Psoas muscle (tissue), 8 donors: ENCODE measurements around the gene CEP85. TPM values are rescaled to one million over a fixed set of nuclear protein-coding genes. Genes with fewer than 3 reads are reported as not detected.
A peak's percentile ranks its signal among the peaks of the same experiment; 100 is the strongest.

Experiments
- ATAC-seq, 4 donors: fragments of 200-7000 bp; cut with Tn5 transposase; one replicate each; pipeline ENCODE4 v1.9.1; 2020; ENCODE audit warnings: moderate library complexity in 3 of 4, mild to moderate bottlenecking in 2 of 4
- DNase-seq, 2 donors: peaks; one replicate each; pipeline ENCODE4 v3.0.0-alpha.2; 2020
- H3K27ac ChIP-seq: fragments of 200-600 bp; one replicate; pipeline ENCODE4 v1.8.0; 2022
- H3K27me3 ChIP-seq, 3 donors: fragments of 200-600 bp in 1 of 3; one replicate each; pipeline versions ENCODE4 v1.6.1 to v1.8.0; 2013 to 2022; ENCODE audit warnings: low read length in 2 of 3, mild to moderate bottlenecking in 2 of 3, moderate library complexity in 1 of 3; ENCODE audit not compliant: insufficient read depth in 3 of 3
- H3K36me3 ChIP-seq, 2 donors: fragments of 200-600 bp in 1 of 2; one replicate each; pipeline versions ENCODE4 v1.6.1 to v1.8.0; 2013 to 2022; ENCODE audit warnings: low read depth in 1 of 2, mild to moderate bottlenecking in 1 of 2, moderate library complexity in 1 of 2; ENCODE audit not compliant: insufficient read depth in 1 of 2
- H3K4me1 ChIP-seq: fragments of 200-600 bp; one replicate; pipeline ENCODE4 v1.8.0; 2022
- H3K4me3 ChIP-seq: fragments of 200-600 bp; one replicate; pipeline ENCODE4 v1.8.0; 2022; ENCODE audit warnings: mild to moderate bottlenecking
- H3K9me3 ChIP-seq: fragments of 200-600 bp; one replicate; pipeline ENCODE4 v1.8.0; 2022
- WGBS, 3 donors: extraction: QIAGEN DNeasy Blood & Tissue Kit; methylation state at CpG; one replicate each; pipeline versions ENCODE4 v1.1.6 to v1.1.7; 2013; 5-methylcytosine and 5-hydroxymethylcytosine counted together
- intact Hi-C, 2 donors: fragments of 100-400 bp; cut with DNase I; formaldehyde crosslinking; loops; one replicate each; pipeline versions ENCODE4 v1.11.0 to v1.14.2; 2022
- long read RNA-seq, 2 donors: library from polyadenylated mRNA; unstranded; transcript quantifications; one replicate each; pipeline ENCODE4 v2.0.0, GENCODE V29; 2021
- polyA plus RNA-seq, 3 donors: library from polyadenylated mRNA; stranded (reverse); fragments of 200-250 nt; gene quantifications; one replicate each; pipeline ENCODE4 v1.2.3, GENCODE V29; 2013
- total RNA-seq, 4 donors: library from RNA; stranded (reverse); fragmentation: NEBNext Ultra II Directional in 2 of 4; extraction: Animal tissue kit (Norgen Biotek cat#: 25700) in 2 of 4; gene quantifications; one replicate each; pipeline versions ENCODE4 v1.2.1 to v1.2.4, GENCODE V29; 2021 to 2023
- TF ChIP-seq, protein P1 (sequence below): fragments of 200-600 bp; IDR thresholded peaks from one replicate; pipeline ENCODE4 v1.8.0; 2022; ENCODE audit warnings: antibody characterized with exemption
- donor health status: healthy with polysubstance abuse.
- donor health status: DM: no; HTN: no; CAD: no; lungs with moderate emphysema.
- donor health status: Bipolar disorder and iron deficiency.
- donor health status: healthy.
- donor health status: DM: yes; HTN: yes; CAD: no.
- donor health status: DM: no; HTN: no; CAD: no.
- donor health status: DM: no; HTN: no; CAD: no.
- donor health status: DM: yes; HTN: yes; CAD: no.

Gene CEP85, protein sequence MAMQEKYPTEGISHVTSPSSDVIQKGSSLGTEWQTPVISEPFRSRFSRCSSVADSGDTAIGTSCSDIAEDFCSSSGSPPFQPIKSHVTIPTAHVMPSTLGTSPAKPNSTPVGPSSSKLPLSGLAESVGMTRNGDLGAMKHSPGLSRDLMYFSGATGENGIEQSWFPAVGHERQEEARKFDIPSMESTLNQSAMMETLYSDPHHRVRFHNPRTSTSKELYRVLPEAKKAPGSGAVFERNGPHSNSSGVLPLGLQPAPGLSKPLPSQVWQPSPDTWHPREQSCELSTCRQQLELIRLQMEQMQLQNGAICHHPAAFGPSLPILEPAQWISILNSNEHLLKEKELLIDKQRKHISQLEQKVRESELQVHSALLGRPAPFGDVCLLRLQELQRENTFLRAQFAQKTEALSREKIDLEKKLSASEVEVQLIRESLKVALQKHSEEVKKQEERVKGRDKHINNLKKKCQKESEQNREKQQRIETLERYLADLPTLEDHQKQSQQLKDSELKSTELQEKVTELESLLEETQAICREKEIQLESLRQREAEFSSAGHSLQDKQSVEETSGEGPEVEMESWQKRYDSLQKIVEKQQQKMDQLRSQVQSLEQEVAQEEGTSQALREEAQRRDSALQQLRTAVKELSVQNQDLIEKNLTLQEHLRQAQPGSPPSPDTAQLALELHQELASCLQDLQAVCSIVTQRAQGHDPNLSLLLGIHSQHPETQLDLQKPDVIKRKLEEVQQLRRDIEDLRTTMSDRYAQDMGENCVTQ
- total RNA-seq (10 to 100 TPM; 16.0 to 52.5 (median 41.1) TPM), polyA plus RNA-seq (10 to 100 TPM; 14.8 to 24.2 (median 18.0) TPM)
- long read RNA-seq, donor 1, transcript CEP85-202 (14 exons, 3,922 nt), result major isoform, 10 of 16 reads
- long read RNA-seq, donor 1, partial matches to known transcripts, result 1 of 16 reads
- long read RNA-seq, donor 1, other reads (novel, unspliced or antisense), result 4 of 16 reads
- long read RNA-seq, donor 2, transcript CEP85-202 (14 exons, 3,922 nt), result major isoform, 14 of 74 reads
- long read RNA-seq, donor 2, transcript CEP85-201 (14 exons, 3,935 nt), result minor isoform, 6 of 74 reads
- long read RNA-seq, donor 2, partial matches to known transcripts, result 24 of 74 reads
- long read RNA-seq, donor 2, other reads (novel, unspliced or antisense), result 30 of 74 reads

DNA sequence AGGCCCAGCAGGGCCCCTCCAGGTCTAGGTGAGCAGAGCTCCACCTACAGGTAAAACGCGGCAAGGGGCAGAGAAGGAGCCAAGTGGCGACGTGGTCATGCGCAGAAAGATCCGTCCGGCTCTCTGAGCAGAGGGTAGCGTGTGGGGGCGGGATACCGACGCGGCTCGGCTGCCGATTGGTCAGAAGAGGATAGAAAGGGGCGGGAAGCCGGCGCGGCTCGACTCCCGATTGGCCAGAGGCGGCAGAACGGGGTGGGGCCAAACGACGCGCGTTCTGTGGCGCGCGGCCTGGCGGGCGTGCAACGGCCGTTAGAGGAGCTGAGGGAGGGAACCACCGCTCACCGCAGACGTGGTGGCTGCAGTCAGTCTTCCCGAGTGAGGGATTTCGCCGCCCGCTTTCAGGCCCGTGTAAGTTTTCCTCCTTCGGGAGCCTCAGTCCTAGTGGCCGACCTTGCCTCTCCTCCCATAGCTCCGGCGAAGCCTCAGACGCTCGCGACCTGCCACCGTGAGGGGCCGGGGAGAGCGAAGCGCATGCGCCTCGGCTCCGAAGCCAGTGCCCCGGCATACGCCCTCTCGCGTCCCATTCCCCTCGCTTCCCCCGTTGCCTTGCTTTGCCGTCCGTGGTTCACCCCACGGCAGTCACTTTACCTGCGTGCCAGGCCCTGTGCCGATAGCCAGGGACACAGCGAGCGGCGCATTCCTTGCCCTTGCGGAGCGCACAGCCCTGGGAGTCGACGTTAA, at the start of gene CEP85:
TSS of gene CEP85 (plus strand) at position 298 of the 741 bp plus-strand sequence. CDS start 5,584 bp downstream, outside the sequence.
- H3K9me3 ChIP-seq, result no peaks in the 10 kb centered on the region
- 0% methylated on average over 50 to 73 of the region's 73 CpGs for WGBS, 3 donors

DNA sequence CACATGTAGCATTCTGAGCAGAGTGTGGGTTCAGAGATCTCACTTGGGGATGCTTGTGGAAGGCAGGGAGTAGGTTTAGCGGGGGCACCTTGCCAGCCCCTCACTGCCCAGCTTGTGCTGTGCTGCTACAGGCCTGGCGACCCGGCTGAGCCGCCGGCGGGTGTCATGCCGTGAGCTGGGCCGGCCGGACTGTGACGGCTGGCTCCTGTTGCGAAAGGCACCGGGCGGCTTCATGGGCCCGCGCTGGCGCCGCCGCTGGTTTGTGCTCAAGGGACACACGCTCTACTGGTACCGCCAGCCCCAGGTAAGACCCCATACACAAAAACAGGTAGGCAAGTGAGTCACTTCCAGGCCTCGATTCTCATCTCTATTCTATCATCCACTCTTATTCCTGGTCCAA, 49.1 kb upstream of the CEP85 start:
- Histone ChIP-seq H3K27ac (peak overlapping the region; percentile 42), H3K9me3 (no peaks in the 10 kb centered on the region), H3K36me3 (peaks cover 0 to 63% of the 10 kb centered on the region in 2 donors), H3K27me3 (no peaks in the 10 kb centered on the region), H3K4me1 (peaks cover 11% of the 10 kb centered on the region), H3K4me3 (no peak overlapping the region)
- ATAC-seq (no peak), DNase-seq (no peak)
- WGBS, 3 donors, result 89 to 96% (median 92%) methylated on average over 21 of the region's 21 CpGs
- TF ChIP-seq, protein P1, sequence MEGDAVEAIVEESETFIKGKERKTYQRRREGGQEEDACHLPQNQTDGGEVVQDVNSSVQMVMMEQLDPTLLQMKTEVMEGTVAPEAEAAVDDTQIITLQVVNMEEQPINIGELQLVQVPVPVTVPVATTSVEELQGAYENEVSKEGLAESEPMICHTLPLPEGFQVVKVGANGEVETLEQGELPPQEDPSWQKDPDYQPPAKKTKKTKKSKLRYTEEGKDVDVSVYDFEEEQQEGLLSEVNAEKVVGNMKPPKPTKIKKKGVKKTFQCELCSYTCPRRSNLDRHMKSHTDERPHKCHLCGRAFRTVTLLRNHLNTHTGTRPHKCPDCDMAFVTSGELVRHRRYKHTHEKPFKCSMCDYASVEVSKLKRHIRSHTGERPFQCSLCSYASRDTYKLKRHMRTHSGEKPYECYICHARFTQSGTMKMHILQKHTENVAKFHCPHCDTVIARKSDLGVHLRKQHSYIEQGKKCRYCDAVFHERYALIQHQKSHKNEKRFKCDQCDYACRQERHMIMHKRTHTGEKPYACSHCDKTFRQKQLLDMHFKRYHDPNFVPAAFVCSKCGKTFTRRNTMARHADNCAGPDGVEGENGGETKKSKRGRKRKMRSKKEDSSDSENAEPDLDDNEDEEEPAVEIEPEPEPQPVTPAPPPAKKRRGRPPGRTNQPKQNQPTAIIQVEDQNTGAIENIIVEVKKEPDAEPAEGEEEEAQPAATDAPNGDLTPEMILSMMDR, result no peak
- intact Hi-C loops, result loop anchor here in 1 of 2 donors (5.0 kb wide), 1 partner anchor 47 kb away; the partner anchor contains the start of gene CEP85

More for the DNA sequence above, at the start of gene CEP85:
- TF ChIP-seq, protein P1, result peak; percentile 81
- Histone ChIP-seq H3K27ac (peak within 1 kb of the TSS; percentile 89), H3K27me3 (no peaks in the 10 kb centered on the region), H3K4me1 (peaks cover 20% of the 10 kb centered on the region), H3K4me3 (peak within 1 kb of the TSS; percentile 74), H3K36me3 (no peaks in the 10 kb centered on the region)
- peak; percentile 97 to 99 for DNase-seq
- ATAC-seq, result peak; percentile 94 to 99 (median 97)
- intact Hi-C loops, result loop anchor here (5.0 to 10.0 kb wide), 2 partner anchors 52 to 119 kb away; partner anchors contain the start of gene PDIK1L (in 1 of the 2)

DNA sequence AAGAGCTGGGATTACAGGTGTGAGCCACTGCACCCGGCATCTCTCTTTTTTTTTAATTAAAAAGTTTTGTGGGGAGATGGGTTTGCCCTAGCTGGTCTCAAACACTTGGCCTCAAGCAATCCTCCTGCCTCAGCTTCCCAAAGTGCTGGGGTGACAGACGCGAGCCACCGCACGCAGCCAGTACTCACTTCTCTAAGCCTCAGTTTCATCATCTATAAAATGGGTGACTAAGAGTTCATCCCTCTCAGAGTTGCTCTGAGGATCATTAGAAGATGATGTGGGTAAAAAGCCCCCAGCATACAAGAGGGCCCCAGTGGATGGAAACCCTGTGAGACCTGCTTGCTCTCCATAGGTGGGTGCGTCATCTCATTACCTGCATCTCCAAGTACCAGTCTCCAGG, 46.1 kb upstream of the CEP85 start:
- intact Hi-C loops, result no loop called here
- no peak overlapping the region for H3K4me3 ChIP-seq
- H3K36me3 ChIP-seq, result peaks cover 0 to 63% of the 10 kb centered on the region in 2 donors
- H3K9me3 ChIP-seq, result no peaks in the 10 kb centered on the region
- no peak for ATAC-seq
- H3K27ac ChIP-seq, result no peak overlapping the region
- TF ChIP-seq, protein P1, result no peak
- H3K4me1 ChIP-seq, result peaks cover 7% of the 10 kb centered on the region
- DNase-seq, result no peak
- no peaks in the 10 kb centered on the region for H3K27me3 ChIP-seq
- 92 to 97% (median 95%) methylated on average over 6 of the region's 6 CpGs for WGBS, 3 donors

DNA sequence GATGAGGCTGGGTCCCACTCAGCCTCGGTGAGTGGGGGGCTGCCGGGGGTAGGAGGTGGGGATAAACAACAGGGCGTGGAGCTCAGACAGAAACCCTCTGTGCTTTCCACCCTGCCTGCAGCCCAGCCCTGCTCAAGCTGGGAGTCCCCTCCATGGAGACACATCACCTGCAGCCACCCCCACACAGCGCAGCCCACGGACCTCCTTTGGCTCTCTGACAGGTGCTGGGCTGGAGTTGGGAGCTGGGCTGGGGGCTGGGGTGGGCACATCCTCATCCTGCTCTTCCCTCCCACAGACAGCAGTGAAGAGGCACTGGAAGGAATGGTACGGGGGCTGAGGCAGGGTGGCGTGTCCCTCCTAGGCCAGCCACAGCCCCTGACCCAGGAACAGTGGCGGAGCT, 45.5 kb upstream of the CEP85 start:
- ATAC-seq (no peak), DNase-seq (no peak)
- no peak overlapping the region for H3K4me3 ChIP-seq
- TF ChIP-seq, protein P1, result no peak
- H3K27me3 ChIP-seq, result no peaks in the 10 kb centered on the region
- no peaks in the 10 kb centered on the region for H3K9me3 ChIP-seq
- intact Hi-C loops, result no loop called here
- 88 to 92% (median 91%) methylated on average over 6 to 8 of the region's 8 CpGs for WGBS, 3 donors
- peaks cover 0 to 62% of the 10 kb centered on the region in 2 donors for H3K36me3 ChIP-seq
- no peak overlapping the region for H3K27ac ChIP-seq
- H3K4me1 ChIP-seq, result peaks cover 1% of the 10 kb centered on the region
